ENCODE measurements around the gene NDUFC2.

Gene NDUFC2

GRCh38 chr11:78039919-78040671 is 39.6 kb downstream of the NDUFC2 start:
- H3K27ac ChIP-seq: no peak overlapping the region
- TF ChIP-seq ZFX (IDR thresholded peaks at IDR 0.05; ENCODE audit: borderline replicate concordance): no peak
- TF ChIP-seq CTCF (IDR thresholded peaks at IDR 0.05): no peak

GRCh38 chr11:78039391-78039918 is 40.2 kb downstream of the NDUFC2 start:
- TF ChIP-seq ZFX (IDR thresholded peaks at IDR 0.05; ENCODE audit: borderline replicate concordance) (no peak), CTCF (IDR thresholded peaks at IDR 0.05) (no peak)
- no peak overlapping the region for H3K27ac ChIP-seq

- TF ChIP-seq CTCF (IDR thresholded peaks at IDR 0.05) (no peak), ZFX (IDR thresholded peaks at IDR 0.05; ENCODE audit: borderline replicate concordance) (no peak)
- no peak overlapping the region for H3K27ac ChIP-seq
These were observed 40.9 kb downstream of the NDUFC2 start for GRCh38 chr11:78038697-78039313.

- H3K27ac ChIP-seq: no peak overlapping the region
- TF ChIP-seq ZFX (IDR thresholded peaks at IDR 0.05; ENCODE audit: borderline replicate concordance) (no peak), CTCF (IDR thresholded peaks at IDR 0.05) (no peak)
These were observed 41.6 kb downstream of the NDUFC2 start for GRCh38 chr11:78037825-78038620.

- TF ChIP-seq ZFX (IDR thresholded peaks at IDR 0.05; ENCODE audit: borderline replicate concordance) (no peak), CTCF (IDR thresholded peaks at IDR 0.05) (no peak)
These were observed 42.6 kb downstream of the NDUFC2 start for GRCh38 chr11:78037056-78037455.

GRCh38 chr11:78036313-78036712 is 43.3 kb downstream of the NDUFC2 start:
- TF ChIP-seq CTCF (IDR thresholded peaks at IDR 0.05) (no peak), ZFX (IDR thresholded peaks at IDR 0.05; ENCODE audit: borderline replicate concordance) (no peak)
- H3K27ac ChIP-seq: no peak overlapping the region

More at GRCh38 chr11:78037056-78037455, 42.6 kb downstream of the NDUFC2 start:
- H3K27ac ChIP-seq: no peak overlapping the region
